Neural cell (in vitro differentiated cells): ENCODE measurements around the gene METAP1D. TPM values are rescaled to one million over a fixed set of nuclear protein-coding genes. Genes with fewer than 3 reads are reported as not detected.

ENCODE experiments used
- H2AFZ ChIP-seq: fragments of 200-600, 300-800 bp; sonication (generic), shearing (Covaris generic); 2 replicates; pipeline ENCODE4 v1.6.0; 2014; ENCODE audit warnings: low read depth, mild to moderate bottlenecking, antibody characterized with exemption, low read length, moderate library complexity
- H3F3A ChIP-seq: fragments of 200-600 bp; shearing (Covaris generic); 2 replicates; pipeline ENCODE4 v1.6.1; 2016; ENCODE audit warnings: mild to moderate bottlenecking, moderate library complexity, mixed read lengths, antibody characterized with exemption, low read length; ENCODE audit not compliant: insufficient read depth, poor library complexity, severe bottlenecking
- H3K27ac ChIP-seq: fragments of 200-600, 300-800 bp; sonication (generic), shearing (Covaris generic); 2 replicates; pipeline ENCODE4 v1.5.1; 2014; ENCODE audit warnings: mild to moderate bottlenecking, low read length, moderate library complexity
- H3K27me3 ChIP-seq: fragments of 300-800, 200-600 bp; sonication (generic), shearing (Covaris generic); 2 replicates; pipeline ENCODE4 v1.6.0; 2014; ENCODE audit warnings: mild to moderate bottlenecking, low read depth, low read length, moderate library complexity; ENCODE audit not compliant: insufficient read depth
- H3K36me3 ChIP-seq: fragments of 300-800, 200-600 bp; sonication (generic), shearing (Covaris generic); 2 replicates; pipeline ENCODE4 v1.5.1; 2014; ENCODE audit warnings: mild to moderate bottlenecking, antibody characterized with exemption, low read length, moderate library complexity; ENCODE audit not compliant: insufficient read depth
- H3K4me2 ChIP-seq: fragments of 300-800, 200-600 bp; sonication (generic), shearing (Covaris generic); 2 replicates; pipeline ENCODE4 v1.6.0; 2014; ENCODE audit warnings: mild to moderate bottlenecking, low read length
- H3K4me3 ChIP-seq: fragments of 300-800, 200-600 bp; sonication (generic), shearing (Covaris generic); 2 replicates; pipeline ENCODE4 v1.5.1; 2014; ENCODE audit warnings: mild to moderate bottlenecking, low read length, moderate library complexity
- H3K79me2 ChIP-seq: fragments of 200-600 bp; shearing (Covaris generic); replicated peaks from 2 replicates; pipeline ENCODE4 v1.6.0; 2014; ENCODE audit warnings: mild to moderate bottlenecking, low read length, moderate library complexity; ENCODE audit not compliant: insufficient read depth
- H3K9ac ChIP-seq: fragments of 300-800, 200-600 bp; sonication (generic), shearing (Covaris generic); 2 replicates; pipeline ENCODE4 v1.6.1; 2016; ENCODE audit warnings: mild to moderate bottlenecking, low read length, mixed read lengths
- H3K9me2 ChIP-seq: fragments of 200-600 bp; shearing (Covaris generic); 2 replicates; pipeline ENCODE4 v1.6.1; 2016; ENCODE audit warnings: mild to moderate bottlenecking, low read length, mixed read lengths; ENCODE audit not compliant: insufficient read depth
- H3K9me3 ChIP-seq: fragments of 200-600, 300-800 bp; sonication (generic), shearing (Covaris generic); 2 replicates; pipeline ENCODE4 v1.6.1; 2016; ENCODE audit warnings: mild to moderate bottlenecking, mixed run types, low read length, moderate library complexity, mixed read lengths
- H4K20me1 ChIP-seq: fragments of 200-600 bp; shearing (Covaris generic); 2 replicates; pipeline ENCODE4 v1.6.1; 2016; ENCODE audit warnings: mild to moderate bottlenecking, mixed run types; ENCODE audit not compliant: insufficient read depth
- EP300 ChIP-seq: fragments of 450-650 bp; conservative IDR thresholded peaks from 2 replicates; pipeline ENCODE4 v1.6.1; 2014; ENCODE audit warnings: antibody characterized with exemption, mild to moderate bottlenecking, moderate library complexity; ENCODE audit not compliant: poor library complexity, severe bottlenecking
- EZH2 ChIP-seq: fragments of 200-600, 300-800 bp; shearing (Covaris generic), sonication (generic); IDR thresholded peaks from 2 replicates; pipeline ENCODE4 v1.6.1; 2014; ENCODE audit warnings: antibody characterized with exemption, low read length, borderline replicate concordance, mild to moderate bottlenecking; ENCODE audit not compliant: insufficient read depth, poor library complexity, severe bottlenecking
- MXI1 ChIP-seq: fragments of 450-650 bp; conservative IDR thresholded peaks from 2 replicates; pipeline ENCODE4 v1.6.1; 2014; ENCODE audit warnings: antibody characterized with exemption, mild to moderate bottlenecking; ENCODE audit not compliant: poor library complexity, severe bottlenecking
- POLR2AphosphoS5 ChIP-seq: IDR thresholded peaks from 2 replicates; pipeline ENCODE4 v1.6.1; 2012
- RAD21 ChIP-seq: fragments of 450-650 bp; conservative IDR thresholded peaks from 2 replicates; pipeline ENCODE4 v1.6.1; 2014; ENCODE audit warnings: antibody characterized with exemption, mild to moderate bottlenecking, moderate library complexity
- REST ChIP-seq: IDR thresholded peaks from 2 replicates; pipeline ENCODE4 v1.6.1; 2012; ENCODE audit warnings: borderline replicate concordance
- SMC3 ChIP-seq: fragments of 450-650 bp; conservative IDR thresholded peaks from 2 replicates; pipeline ENCODE4 v1.6.1; 2014; ENCODE audit warnings: antibody characterized with exemption, mild to moderate bottlenecking, moderate library complexity; ENCODE audit not compliant: poor library complexity
- TAF1 ChIP-seq: IDR thresholded peaks from 2 replicates; pipeline ENCODE4 v1.6.1; 2012; ENCODE audit warnings: low read depth
- polyA plus RNA-seq: library from polyadenylated mRNA; depleted of rRNA; stranded (reverse); fragments of >200 nt; gene quantifications from 2 replicates; pipeline ENCODE4 v1.2.3, GENCODE V29; 2014
- TF ChIP-seq, protein P1 (sequence below): fragments of 450-650 bp; IDR thresholded peaks from 2 replicates; pipeline ENCODE4 v1.5.1; 2014; ENCODE audit warnings: antibody characterized with exemption, mild to moderate bottlenecking, moderate library complexity; ENCODE audit not compliant: poor library complexity, severe bottlenecking

The METAP1D gene
- polyA plus RNA-seq, 1 donor from 2014 or later: 5.4 TPM

DNA sequence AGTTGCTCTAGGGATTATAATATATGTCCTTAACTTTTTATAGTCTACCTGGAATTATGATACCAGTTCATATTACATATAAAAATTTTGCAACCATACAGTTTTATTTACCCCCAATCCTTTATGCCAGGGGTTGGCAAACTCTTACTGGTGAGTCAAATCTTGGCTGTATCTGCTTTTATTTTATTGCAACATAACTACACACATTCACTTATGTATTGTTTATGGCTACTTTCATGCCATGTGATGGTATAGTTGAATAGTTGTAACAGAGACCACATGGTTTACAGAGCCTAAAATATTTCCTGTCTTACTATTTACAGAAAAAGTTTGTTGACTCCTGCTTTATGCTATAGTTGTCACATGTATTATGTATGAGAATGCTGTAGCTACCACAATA, 128.7 kb downstream of the METAP1D start:
- TF ChIP-seq SMC3: no peak
- TF ChIP-seq TAF1: no peak
- TF ChIP-seq, protein P1, sequence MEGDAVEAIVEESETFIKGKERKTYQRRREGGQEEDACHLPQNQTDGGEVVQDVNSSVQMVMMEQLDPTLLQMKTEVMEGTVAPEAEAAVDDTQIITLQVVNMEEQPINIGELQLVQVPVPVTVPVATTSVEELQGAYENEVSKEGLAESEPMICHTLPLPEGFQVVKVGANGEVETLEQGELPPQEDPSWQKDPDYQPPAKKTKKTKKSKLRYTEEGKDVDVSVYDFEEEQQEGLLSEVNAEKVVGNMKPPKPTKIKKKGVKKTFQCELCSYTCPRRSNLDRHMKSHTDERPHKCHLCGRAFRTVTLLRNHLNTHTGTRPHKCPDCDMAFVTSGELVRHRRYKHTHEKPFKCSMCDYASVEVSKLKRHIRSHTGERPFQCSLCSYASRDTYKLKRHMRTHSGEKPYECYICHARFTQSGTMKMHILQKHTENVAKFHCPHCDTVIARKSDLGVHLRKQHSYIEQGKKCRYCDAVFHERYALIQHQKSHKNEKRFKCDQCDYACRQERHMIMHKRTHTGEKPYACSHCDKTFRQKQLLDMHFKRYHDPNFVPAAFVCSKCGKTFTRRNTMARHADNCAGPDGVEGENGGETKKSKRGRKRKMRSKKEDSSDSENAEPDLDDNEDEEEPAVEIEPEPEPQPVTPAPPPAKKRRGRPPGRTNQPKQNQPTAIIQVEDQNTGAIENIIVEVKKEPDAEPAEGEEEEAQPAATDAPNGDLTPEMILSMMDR: no peak
- TF ChIP-seq RAD21: no peak
- TF ChIP-seq EP300: no peak
- TF ChIP-seq REST: no peak
- no peak for TF ChIP-seq POLR2AphosphoS5
- no peak for TF ChIP-seq MXI1
- TF ChIP-seq EZH2: no peak
- no peaks in the 10 kb centered on the region for H3K27me3 ChIP-seq
- no peak overlapping the region for H3K9ac ChIP-seq
- H2AFZ ChIP-seq: no peak overlapping the region
- no peak overlapping the region for H3K4me3 ChIP-seq
- no peaks in the 10 kb centered on the region for H3K79me2 ChIP-seq
- no peaks in the 10 kb centered on the region for H3K9me2 ChIP-seq
- no peaks in the 10 kb centered on the region for H3K9me3 ChIP-seq
- H4K20me1 ChIP-seq: no peaks in the 10 kb centered on the region
- no peak overlapping the region for H3K27ac ChIP-seq
- no peak overlapping the region for H3K4me2 ChIP-seq
- no peaks in the 10 kb centered on the region for H3F3A ChIP-seq
- no peaks in the 10 kb centered on the region for H3K36me3 ChIP-seq

- no peak for TF ChIP-seq TAF1
- TF ChIP-seq RAD21: no peak
- no peak for TF ChIP-seq REST
- TF ChIP-seq EZH2: no peak
- TF ChIP-seq SMC3: no peak
- no peak for TF ChIP-seq EP300
- TF ChIP-seq, protein P1: no peak
- no peak for TF ChIP-seq POLR2AphosphoS5
- TF ChIP-seq MXI1: no peak
- H3K4me2 ChIP-seq: no peak overlapping the region
- H3K9me3 ChIP-seq: no peaks in the 10 kb centered on the region
- H4K20me1 ChIP-seq: no peaks in the 10 kb centered on the region
- H3K4me3 ChIP-seq: no peak overlapping the region
- no peaks in the 10 kb centered on the region for H3K9me2 ChIP-seq
- no peaks in the 10 kb centered on the region for H3K79me2 ChIP-seq
- no peak overlapping the region for H3K27ac ChIP-seq
- no peak overlapping the region for H2AFZ ChIP-seq
- no peaks in the 10 kb centered on the region for H3K36me3 ChIP-seq
- H3F3A ChIP-seq: no peaks in the 10 kb centered on the region
- no peak overlapping the region for H3K9ac ChIP-seq
- H3K27me3 ChIP-seq: no peaks in the 10 kb centered on the region
These were observed 129.7 kb downstream of the METAP1D start for GRCh38 chr2:172129404-172129803.
